Inflammatory macrophage (primary cell): Measurements from ENCODE around the gene PSME2.

Source experiments
- DNase-seq, 2 donors: peaks; one replicate each; pipeline ENCODE4 v3.0.0-alpha.2; 2020 to 2022

PSME2 gene

GRCh38 chr14:24133735-24134134 lies 12.7 kb downstream of the PSME2 start:
- DNase-seq, result no peak

GRCh38 chr14:24132976-24133375 lies 13.4 kb downstream of the PSME2 start:
- no peak for DNase-seq

GRCh38 chr14:24132061-24132685 lies 14.2 kb downstream of the PSME2 start:
- no peak for DNase-seq

- DNase-seq, result no peak
These were observed 14.9 kb downstream of the PSME2 start for GRCh38 chr14:24131549-24131966.

GRCh38 chr14:24130717-24131548 lies 15.5 kb downstream of the PSME2 start:
- no peak for DNase-seq

GRCh38 chr14:24130380-24130716 lies 16.1 kb downstream of the PSME2 start, which contains the start of gene FITM1:
TSS of gene FITM1 (plus strand) at chr14:24130659. CDS start at chr14:24131564, 905 bp downstream.
- DNase-seq, result no peak

- DNase-seq, result no peak
These were observed 16.9 kb downstream of the PSME2 start for GRCh38 chr14:24129410-24129998.

- DNase-seq, result no peak
These were observed 18.7 kb downstream of the PSME2 start for GRCh38 chr14:24127673-24128072.

GRCh38 chr14:24126939-24127338 lies 19.5 kb downstream of the PSME2 start:
- DNase-seq, result no peak

- no peak for DNase-seq
These were observed 22.7 kb downstream of the PSME2 start for GRCh38 chr14:24123424-24124417.

- no peak for DNase-seq
These were observed 23.5 kb downstream of the PSME2 start for GRCh38 chr14:24122898-24123297.

GRCh38 chr14:24122416-24122815 lies 24.0 kb downstream of the PSME2 start:
- DNase-seq, result no peak

GRCh38 chr14:24121210-24121609 lies 25.2 kb downstream of the PSME2 start:
- DNase-seq, result no peak

GRCh38 chr14:24119691-24120090 lies 26.7 kb downstream of the PSME2 start:
- DNase-seq, result no peak

GRCh38 chr14:24117179-24117578 lies 29.2 kb downstream of the PSME2 start:
- DNase-seq, result no peak

- no peak for DNase-seq
These were observed 30.1 kb downstream of the PSME2 start for GRCh38 chr14:24116128-24116814.

- no peak for DNase-seq
These were observed 30.8 kb downstream of the PSME2 start for GRCh38 chr14:24115422-24116127.

- peak; percentile 100 for DNase-seq
These were observed 31.6 kb downstream of the PSME2 start, which contains the start of the genes DCAF11 and NRL for GRCh38 chr14:24114532-24115421. TSS of gene DCAF11 (plus strand) at chr14:24114777. CDS start at chr14:24115595, 818 bp downstream. TSS of gene NRL (minus strand) at chr14:24114949. CDS start at chr14:24082848, 32,101 bp downstream.

- peak; percentile 97 to 98 for DNase-seq
These were observed 32.4 kb downstream of the PSME2 start for GRCh38 chr14:24113801-24114531.
